ENCODE data around the gene TRIM63.

The TRIM63 gene

DNA sequence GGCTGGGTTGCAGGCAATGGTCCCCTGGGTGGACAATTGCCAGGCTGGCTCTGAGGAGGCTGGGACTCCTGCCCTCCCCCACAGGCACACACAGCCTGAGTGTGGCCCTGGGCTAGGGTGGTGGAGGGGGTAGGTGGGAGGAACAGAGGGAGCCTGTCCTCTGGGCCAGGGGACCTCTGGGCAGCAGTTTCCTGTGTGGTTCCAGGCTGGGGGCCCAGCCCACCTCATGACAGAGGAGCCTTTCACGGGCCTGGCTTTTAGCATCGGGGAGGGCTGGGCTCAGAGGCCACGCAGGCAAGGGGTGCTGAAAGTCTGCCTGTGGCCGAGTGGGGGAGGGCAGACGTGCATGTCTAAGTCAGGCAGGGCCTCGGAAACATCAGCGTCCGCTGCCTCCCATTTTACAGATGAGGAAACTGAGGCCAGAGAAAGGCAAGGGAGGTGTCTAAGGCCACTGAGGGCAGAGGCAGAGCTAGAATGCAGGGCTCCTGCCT is 38.9 kb downstream of the TRIM63 start:
- peaks cover 9% of the 10 kb centered on the region for H3K27me3 ChIP-seq (ENCODE audit: insufficient read depth, insufficient read length)
- no peaks in the 10 kb centered on the region for H3K36me3 ChIP-seq (ENCODE audit: insufficient read depth, insufficient read length, low read length)
- TF ChIP-seq YY1 (IDR thresholded peaks at IDR 0.05; ENCODE audit: insufficient read depth, insufficient read length) (no peak), SUZ12 (IDR thresholded peaks at IDR 0.05; ENCODE audit: extremely low read depth, insufficient read depth, insufficient read length) (no peak), ZNF274 (IDR thresholded peaks at IDR 0.05; ENCODE audit: low read depth, low read length) (no peak)
- H3K9ac ChIP-seq (ENCODE audit: insufficient read length, low read depth), result no peak overlapping the region
- DNase-seq (ENCODE audit: low read depth, low spot score), result no peak
- H3K4me3 ChIP-seq (ENCODE audit: insufficient read length, low read depth), result no peak overlapping the region
- no peaks in the 10 kb centered on the region for H3K9me3 ChIP-seq (ENCODE audit: insufficient read depth, low read length)
- H3K4me1 ChIP-seq (ENCODE audit: insufficient read depth, insufficient read length), result peaks cover 22% of the 10 kb centered on the region

DNA sequence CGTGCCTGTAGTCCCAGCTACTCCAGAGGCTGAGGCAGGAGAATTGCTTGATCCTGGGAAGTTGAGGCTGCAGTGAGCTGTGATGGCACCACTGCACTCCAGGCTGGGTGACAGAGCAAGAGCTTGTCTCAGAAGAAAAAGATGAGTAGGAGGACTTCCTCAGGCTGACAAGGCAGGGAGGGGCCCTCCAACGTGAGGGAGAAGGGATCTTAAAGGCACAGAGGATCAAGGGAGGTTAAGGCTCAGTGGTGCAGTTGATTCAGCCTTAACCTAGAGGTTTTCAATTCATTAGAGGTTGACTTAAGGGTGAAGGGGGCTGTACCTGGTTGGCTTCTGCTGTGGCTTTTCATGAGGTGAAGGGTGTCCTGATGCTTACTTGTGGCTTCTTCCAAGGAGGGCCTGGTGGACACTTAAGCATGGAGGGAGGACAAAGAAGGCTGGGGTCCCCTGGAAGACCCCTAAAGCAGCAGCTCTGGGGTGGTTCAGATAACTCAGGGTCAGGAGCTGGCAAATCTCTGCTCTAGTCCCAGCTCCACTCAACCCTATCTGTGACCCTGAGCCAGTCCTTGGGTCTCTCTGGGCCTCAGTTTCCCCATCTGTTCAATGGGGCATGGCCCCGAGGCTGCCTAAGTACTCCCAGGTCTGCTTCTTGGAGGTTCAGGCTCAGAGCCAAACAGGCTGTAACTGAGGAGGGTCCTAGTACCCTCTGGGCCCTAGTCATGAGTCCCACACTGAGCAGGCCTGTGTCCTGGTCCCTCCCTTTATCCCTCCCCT is 39.5 kb downstream of the TRIM63 start:
- H3K4me3 ChIP-seq (ENCODE audit: insufficient read length, low read depth), result no peak overlapping the region
- TF ChIP-seq SUZ12 (IDR thresholded peaks at IDR 0.05; ENCODE audit: extremely low read depth, insufficient read depth, insufficient read length) (no peak), YY1 (IDR thresholded peaks at IDR 0.05; ENCODE audit: insufficient read depth, insufficient read length) (no peak), ZNF274 (IDR thresholded peaks at IDR 0.05; ENCODE audit: low read depth, low read length) (no peak)
- no peaks in the 10 kb centered on the region for H3K36me3 ChIP-seq (ENCODE audit: insufficient read depth, insufficient read length, low read length)
- no peaks in the 10 kb centered on the region for H3K9me3 ChIP-seq (ENCODE audit: insufficient read depth, low read length)
- peaks cover 25% of the 10 kb centered on the region for H3K4me1 ChIP-seq (ENCODE audit: insufficient read depth, insufficient read length)
- DNase-seq (ENCODE audit: low read depth, low spot score), result no peak
- H3K9ac ChIP-seq (ENCODE audit: insufficient read length, low read depth), result no peak overlapping the region
- peaks cover 3% of the 10 kb centered on the region for H3K27me3 ChIP-seq (ENCODE audit: insufficient read depth, insufficient read length)

DNA sequence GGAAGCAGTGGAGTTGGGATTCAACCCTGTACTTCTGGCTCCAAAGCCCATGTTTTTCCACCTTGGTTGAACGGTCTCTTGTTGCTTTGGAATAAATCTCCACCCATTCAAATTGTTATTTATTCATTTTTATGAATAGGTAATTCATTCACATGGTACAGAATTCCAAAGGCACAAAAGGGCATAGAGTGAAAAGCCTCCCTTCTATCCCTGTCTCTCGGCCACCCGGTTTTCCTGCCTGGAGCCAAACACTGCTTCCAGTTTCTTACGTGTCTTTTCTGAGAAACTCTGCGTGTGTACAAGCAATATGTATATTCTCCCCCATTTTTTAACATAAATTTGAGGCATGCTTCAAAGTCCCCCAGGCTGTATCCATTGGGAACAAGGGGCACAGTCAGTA is 41.9 kb downstream of the TRIM63 start:
- Histone ChIP-seq H3K4me3 (ENCODE audit: insufficient read length, low read depth) (no peak overlapping the region), H3K9me3 (ENCODE audit: insufficient read depth, low read length) (no peaks in the 10 kb centered on the region), H3K36me3 (ENCODE audit: insufficient read depth, insufficient read length, low read length) (no peaks in the 10 kb centered on the region), H3K27me3 (ENCODE audit: insufficient read depth, insufficient read length) (peaks cover 4% of the 10 kb centered on the region), H3K4me1 (ENCODE audit: insufficient read depth, insufficient read length) (peaks cover 43% of the 10 kb centered on the region), H3K9ac (ENCODE audit: insufficient read length, low read depth) (no peak overlapping the region)
- no peak for DNase-seq (ENCODE audit: low read depth, low spot score)
- TF ChIP-seq SUZ12 (IDR thresholded peaks at IDR 0.05; ENCODE audit: extremely low read depth, insufficient read depth, insufficient read length) (no peak), YY1 (IDR thresholded peaks at IDR 0.05; ENCODE audit: insufficient read depth, insufficient read length) (no peak), ZNF274 (IDR thresholded peaks at IDR 0.05; ENCODE audit: low read depth, low read length) (no peak)

DNA sequence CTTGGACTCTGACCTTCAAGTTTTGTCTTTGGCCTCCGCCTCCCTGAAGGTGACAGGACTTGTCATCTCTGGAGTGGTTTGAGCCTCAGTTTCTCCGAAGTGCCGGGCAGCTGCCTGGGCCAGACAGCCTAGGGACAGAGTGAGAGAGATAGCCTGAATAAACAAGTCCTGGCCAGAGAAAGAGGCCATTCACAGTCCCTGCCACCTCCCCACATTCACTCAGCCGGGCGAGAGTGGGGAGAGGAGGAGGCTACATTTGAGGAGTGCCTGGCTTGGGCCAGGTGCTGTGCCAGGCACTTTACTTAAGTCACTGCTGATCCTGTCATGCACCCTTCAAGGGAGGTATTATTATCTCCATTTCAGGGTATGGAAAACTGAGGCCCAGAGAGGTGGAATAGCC is 42.4 kb downstream of the TRIM63 start:
- no peak for DNase-seq (ENCODE audit: low read depth, low spot score)
- Histone ChIP-seq H3K36me3 (ENCODE audit: insufficient read depth, insufficient read length, low read length) (no peaks in the 10 kb centered on the region), H3K27me3 (ENCODE audit: insufficient read depth, insufficient read length) (peaks cover 9% of the 10 kb centered on the region), H3K9me3 (ENCODE audit: insufficient read depth, low read length) (no peaks in the 10 kb centered on the region), H3K4me3 (ENCODE audit: insufficient read length, low read depth) (no peak overlapping the region), H3K9ac (ENCODE audit: insufficient read length, low read depth) (no peak overlapping the region), H3K4me1 (ENCODE audit: insufficient read depth, insufficient read length) (peaks cover 45% of the 10 kb centered on the region)
- TF ChIP-seq ZNF274 (IDR thresholded peaks at IDR 0.05; ENCODE audit: low read depth, low read length) (no peak), YY1 (IDR thresholded peaks at IDR 0.05; ENCODE audit: insufficient read depth, insufficient read length) (no peak), SUZ12 (IDR thresholded peaks at IDR 0.05; ENCODE audit: extremely low read depth, insufficient read depth, insufficient read length) (no peak)

DNA sequence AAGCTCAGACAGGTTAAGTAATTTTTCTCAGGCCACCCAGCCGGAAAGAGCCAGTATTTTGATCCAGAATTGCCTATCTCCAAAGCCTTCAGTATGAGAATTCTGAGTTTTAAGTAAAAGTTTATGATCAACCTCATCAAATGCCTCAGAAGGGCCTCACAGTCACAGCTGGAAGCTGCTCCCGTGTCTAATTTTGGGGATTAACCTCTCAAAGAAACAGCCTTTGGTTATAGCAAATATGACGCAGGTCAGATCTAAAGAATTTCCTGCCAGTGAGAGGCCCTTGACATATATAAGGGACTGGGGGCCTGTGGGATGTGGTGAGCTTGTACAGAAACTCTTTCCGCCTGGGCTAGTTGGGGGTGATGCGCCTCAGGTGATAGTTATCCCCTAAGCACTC is 43.6 kb downstream of the TRIM63 start:
- peaks cover 37% of the 10 kb centered on the region for H3K4me1 ChIP-seq (ENCODE audit: insufficient read depth, insufficient read length)
- no peaks in the 10 kb centered on the region for H3K9me3 ChIP-seq (ENCODE audit: insufficient read depth, low read length)
- DNase-seq (ENCODE audit: low read depth, low spot score), result no peak
- H3K9ac ChIP-seq (ENCODE audit: insufficient read length, low read depth), result no peak overlapping the region
- peaks cover 13% of the 10 kb centered on the region for H3K27me3 ChIP-seq (ENCODE audit: insufficient read depth, insufficient read length)
- H3K4me3 ChIP-seq (ENCODE audit: insufficient read length, low read depth), result no peak overlapping the region
- no peaks in the 10 kb centered on the region for H3K36me3 ChIP-seq (ENCODE audit: insufficient read depth, insufficient read length, low read length)
- TF ChIP-seq SUZ12 (IDR thresholded peaks at IDR 0.05; ENCODE audit: extremely low read depth, insufficient read depth, insufficient read length) (no peak), ZNF274 (IDR thresholded peaks at IDR 0.05; ENCODE audit: low read depth, low read length) (no peak), YY1 (IDR thresholded peaks at IDR 0.05; ENCODE audit: insufficient read depth, insufficient read length) (no peak)

DNA sequence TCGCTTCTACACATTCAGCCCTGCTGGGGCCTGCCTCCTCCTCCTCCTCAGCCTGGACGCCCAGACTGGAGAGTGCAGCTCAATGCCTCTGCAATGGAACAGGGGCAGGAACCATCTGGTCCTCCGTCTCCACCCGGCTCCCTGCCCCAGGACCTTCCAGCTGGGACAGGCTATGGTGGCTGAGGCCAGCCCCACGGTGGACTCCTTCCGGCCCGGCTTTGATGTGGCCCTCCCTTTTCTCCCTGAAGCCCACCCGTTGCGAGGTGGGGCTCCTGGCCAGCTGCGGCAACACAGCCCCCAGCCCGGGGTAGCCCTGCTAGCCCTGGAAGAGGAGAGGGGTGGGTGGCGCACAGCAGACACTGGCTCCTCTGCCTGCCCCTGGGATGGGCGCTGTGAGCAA is 44.4 kb downstream of the TRIM63 start:
- Histone ChIP-seq H3K4me1 (ENCODE audit: insufficient read depth, insufficient read length) (peaks cover 29% of the 10 kb centered on the region), H3K27me3 (ENCODE audit: insufficient read depth, insufficient read length) (peaks cover 13% of the 10 kb centered on the region), H3K9me3 (ENCODE audit: insufficient read depth, low read length) (no peaks in the 10 kb centered on the region), H3K9ac (ENCODE audit: insufficient read length, low read depth) (peak overlapping the region; percentile 37), H3K36me3 (ENCODE audit: insufficient read depth, insufficient read length, low read length) (no peaks in the 10 kb centered on the region), H3K4me3 (ENCODE audit: insufficient read length, low read depth) (no peak overlapping the region)
- TF ChIP-seq YY1 (IDR thresholded peaks at IDR 0.05; ENCODE audit: insufficient read depth, insufficient read length) (no peak), ZNF274 (IDR thresholded peaks at IDR 0.05; ENCODE audit: low read depth, low read length) (no peak), SUZ12 (IDR thresholded peaks at IDR 0.05; ENCODE audit: extremely low read depth, insufficient read depth, insufficient read length) (no peak)
- DNase-seq (ENCODE audit: low read depth, low spot score), result no peak

DNA sequence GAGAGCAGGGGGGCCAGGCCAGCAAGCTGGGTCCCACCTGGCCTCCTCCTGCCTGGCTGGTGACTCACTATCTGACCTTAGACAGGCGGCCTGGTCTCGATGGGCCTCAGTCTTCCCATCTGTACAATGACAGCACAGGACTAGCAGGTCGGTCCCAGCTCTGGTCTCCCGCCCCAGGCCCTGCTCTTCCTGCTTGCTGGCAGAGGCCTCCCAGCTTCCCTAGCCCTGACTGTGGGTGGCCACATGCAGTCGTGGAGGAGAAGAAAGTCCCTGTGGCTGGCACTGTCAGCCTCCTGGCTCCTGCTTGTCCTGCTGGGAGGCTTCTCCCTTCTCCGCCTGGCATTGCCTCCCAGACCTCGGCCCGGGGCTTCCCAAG is 45.0 kb downstream of the TRIM63 start:
- H3K4me3 ChIP-seq (ENCODE audit: insufficient read length, low read depth), result no peak overlapping the region
- peak overlapping the region; percentile 22 for H3K9ac ChIP-seq (ENCODE audit: insufficient read length, low read depth)
- peaks cover 31% of the 10 kb centered on the region for H3K4me1 ChIP-seq (ENCODE audit: insufficient read depth, insufficient read length)
- H3K9me3 ChIP-seq (ENCODE audit: insufficient read depth, low read length), result no peaks in the 10 kb centered on the region
- no peak for TF ChIP-seq ZNF274 (IDR thresholded peaks at IDR 0.05; ENCODE audit: low read depth, low read length)
- TF ChIP-seq YY1 (IDR thresholded peaks at IDR 0.05; ENCODE audit: insufficient read depth, insufficient read length), result no peak
- no peak for TF ChIP-seq SUZ12 (IDR thresholded peaks at IDR 0.05; ENCODE audit: extremely low read depth, insufficient read depth, insufficient read length)
- DNase-seq (ENCODE audit: low read depth, low spot score), result no peak
- peaks cover 13% of the 10 kb centered on the region for H3K27me3 ChIP-seq (ENCODE audit: insufficient read depth, insufficient read length)
- no peaks in the 10 kb centered on the region for H3K36me3 ChIP-seq (ENCODE audit: insufficient read depth, insufficient read length, low read length)
